Measurements from ENCODE around the gene FN1. TPM values are rescaled to one million over a fixed set of nuclear protein-coding genes. Genes with fewer than 3 reads are reported as not detected.
A peak's percentile ranks its signal among the peaks of the same experiment; 100 is the strongest.

The FN1 gene
- total RNA-seq, 1 donor from 2014 or later, result 52.0 TPM

DNA sequence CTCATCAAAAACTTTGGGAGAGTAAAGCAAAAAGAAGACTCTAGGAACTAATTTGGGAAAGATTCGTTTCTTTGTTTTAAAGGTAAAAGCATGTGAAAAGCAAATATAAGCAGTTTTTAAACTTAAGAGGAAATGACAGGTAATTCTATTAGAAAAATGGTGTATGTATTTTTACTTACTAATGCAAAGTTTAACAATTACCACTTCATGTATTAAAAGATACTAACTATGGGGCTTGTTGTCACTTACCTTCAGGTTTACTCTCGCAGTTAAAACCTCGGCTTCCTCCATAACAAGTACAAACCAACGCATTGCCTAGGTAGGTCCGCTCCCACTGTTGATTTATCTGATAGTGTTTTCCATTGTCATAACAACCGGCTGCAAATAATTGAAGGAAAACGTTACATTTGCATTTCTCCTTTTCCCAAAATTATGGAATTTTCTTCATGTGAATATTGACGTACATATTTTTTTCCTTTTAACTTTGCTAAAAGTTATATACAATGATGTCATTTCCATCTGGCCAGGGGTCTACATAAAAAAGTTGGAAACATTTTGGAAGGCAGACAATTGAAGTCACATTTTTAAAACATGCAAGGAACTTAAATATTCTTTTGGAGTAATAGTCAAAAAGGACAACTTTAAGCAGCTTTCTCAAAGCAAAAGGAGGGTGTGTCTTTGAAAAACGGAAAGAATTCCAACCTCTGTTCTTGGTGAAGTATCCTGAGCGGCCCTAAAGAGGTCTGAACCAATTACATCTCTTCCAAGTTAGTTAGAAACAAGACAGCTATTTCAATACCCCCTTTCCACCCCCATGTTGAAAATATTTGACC lies 1.2 kb downstream of the FN1 start:
- H3K4me1 ChIP-seq, result peaks cover 16% of the 10 kb centered on the region
- no peaks in the 10 kb centered on the region for H3K9me3 Mint-ChIP-seq
- no peak overlapping the region for H3K27ac ChIP-seq
- H3K4me2 ChIP-seq, result peak overlapping the region; percentile 85
- H3K27me3 ChIP-seq, result peaks cover 6% of the 10 kb centered on the region
- H4K20me1 ChIP-seq (ENCODE audit: low read depth), result no peaks in the 10 kb centered on the region
- DNase-seq (ENCODE audit: low spot score), result no peak
- no peak for TF ChIP-seq EZH2 (IDR thresholded peaks at IDR 0.05)
- no peak for TF ChIP-seq EZH2phosphoT487 (IDR thresholded peaks at IDR 0.05)
- TF ChIP-seq, protein P1, sequence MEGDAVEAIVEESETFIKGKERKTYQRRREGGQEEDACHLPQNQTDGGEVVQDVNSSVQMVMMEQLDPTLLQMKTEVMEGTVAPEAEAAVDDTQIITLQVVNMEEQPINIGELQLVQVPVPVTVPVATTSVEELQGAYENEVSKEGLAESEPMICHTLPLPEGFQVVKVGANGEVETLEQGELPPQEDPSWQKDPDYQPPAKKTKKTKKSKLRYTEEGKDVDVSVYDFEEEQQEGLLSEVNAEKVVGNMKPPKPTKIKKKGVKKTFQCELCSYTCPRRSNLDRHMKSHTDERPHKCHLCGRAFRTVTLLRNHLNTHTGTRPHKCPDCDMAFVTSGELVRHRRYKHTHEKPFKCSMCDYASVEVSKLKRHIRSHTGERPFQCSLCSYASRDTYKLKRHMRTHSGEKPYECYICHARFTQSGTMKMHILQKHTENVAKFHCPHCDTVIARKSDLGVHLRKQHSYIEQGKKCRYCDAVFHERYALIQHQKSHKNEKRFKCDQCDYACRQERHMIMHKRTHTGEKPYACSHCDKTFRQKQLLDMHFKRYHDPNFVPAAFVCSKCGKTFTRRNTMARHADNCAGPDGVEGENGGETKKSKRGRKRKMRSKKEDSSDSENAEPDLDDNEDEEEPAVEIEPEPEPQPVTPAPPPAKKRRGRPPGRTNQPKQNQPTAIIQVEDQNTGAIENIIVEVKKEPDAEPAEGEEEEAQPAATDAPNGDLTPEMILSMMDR (IDR thresholded peaks at IDR 0.05), result no peak
- no peaks in the 10 kb centered on the region for H3K36me3 ChIP-seq
- H3K79me2 ChIP-seq (ENCODE audit: low read depth), result no peaks in the 10 kb centered on the region
- no peak overlapping the region for H3K27ac Mint-ChIP-seq
- H3K4me3 ChIP-seq, result peak overlapping the region; percentile 61
- H3K36me3 Mint-ChIP-seq, result peaks cover 22% of the 10 kb centered on the region
- H3F3A ChIP-seq (ENCODE audit: low read depth), result peaks cover 17% of the 10 kb centered on the region
- peak overlapping the region; percentile 93 for H3K4me3 Mint-ChIP-seq
- H2AFZ ChIP-seq (replicated peaks), result peak overlapping the region; percentile 88
- H3K27me3 Mint-ChIP-seq (ENCODE audit: insufficient read depth, low read depth), result no peaks in the 10 kb centered on the region
- H3K9ac ChIP-seq, result no peak overlapping the region
- peaks cover 22% of the 10 kb centered on the region for H3K4me1 Mint-ChIP-seq
- no peaks in the 10 kb centered on the region for H3K9me3 ChIP-seq (ENCODE audit: low read depth)

DNA sequence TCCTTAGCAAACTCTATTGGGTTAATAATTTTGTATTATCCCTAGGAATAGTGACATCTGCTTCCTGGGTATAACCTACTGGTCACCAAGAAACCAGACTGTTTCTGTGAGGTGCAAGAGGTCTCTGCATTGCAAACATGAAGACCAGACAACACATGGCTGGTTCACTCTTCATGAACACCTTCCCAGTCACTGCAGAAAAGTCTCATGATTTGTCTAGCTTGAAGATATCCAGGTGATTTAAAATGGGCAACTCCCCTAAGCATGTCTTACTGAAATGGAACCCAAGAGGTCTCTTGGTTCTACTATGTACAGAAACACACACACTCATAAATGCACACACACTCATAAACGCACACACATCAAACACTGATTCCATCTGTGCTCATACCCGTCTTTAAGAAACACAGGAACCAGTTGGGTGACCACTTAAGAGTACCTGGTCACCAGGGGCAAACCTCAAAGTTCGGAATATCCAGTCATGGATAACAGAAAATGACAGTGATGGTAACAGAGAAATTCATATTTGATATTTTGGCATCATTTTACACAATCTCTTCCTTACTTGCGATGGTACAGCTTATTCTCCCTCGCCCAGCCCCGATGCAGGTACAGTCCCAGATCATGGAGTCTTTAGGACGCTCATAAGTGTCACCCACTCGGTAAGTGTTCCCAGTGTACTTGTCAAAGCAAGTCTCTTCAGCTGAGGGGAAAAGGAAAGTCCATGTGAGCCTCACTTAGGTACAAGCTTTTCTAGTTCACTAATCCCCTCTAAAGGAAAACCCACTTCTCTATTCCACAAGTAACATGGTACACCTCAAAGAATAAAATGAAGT lies 2.9 kb downstream of the FN1 start:
- no peaks in the 10 kb centered on the region for H3K9me3 ChIP-seq (ENCODE audit: low read depth)
- no peaks in the 10 kb centered on the region for H3K9me3 Mint-ChIP-seq
- no peaks in the 10 kb centered on the region for H3K79me2 ChIP-seq (ENCODE audit: low read depth)
- H3K27me3 ChIP-seq, result peaks cover 6% of the 10 kb centered on the region
- H3K27ac ChIP-seq, result no peak overlapping the region
- peaks cover 29% of the 10 kb centered on the region for H3K36me3 Mint-ChIP-seq
- H3K4me3 ChIP-seq, result no peak overlapping the region
- H3K4me1 Mint-ChIP-seq, result peaks cover 22% of the 10 kb centered on the region
- H3K27ac Mint-ChIP-seq, result no peak overlapping the region
- H3K4me3 Mint-ChIP-seq, result no peak overlapping the region
- H2AFZ ChIP-seq (replicated peaks), result no peak overlapping the region
- no peak overlapping the region for H3K4me2 ChIP-seq
- no peaks in the 10 kb centered on the region for H4K20me1 ChIP-seq (ENCODE audit: low read depth)
- H3K9ac ChIP-seq, result no peak overlapping the region
- H3K27me3 Mint-ChIP-seq (ENCODE audit: insufficient read depth, low read depth), result no peaks in the 10 kb centered on the region
- no peaks in the 10 kb centered on the region for H3K36me3 ChIP-seq
- peaks cover 16% of the 10 kb centered on the region for H3K4me1 ChIP-seq
- TF ChIP-seq EZH2phosphoT487 (IDR thresholded peaks at IDR 0.05), result no peak
- TF ChIP-seq, protein P1 (IDR thresholded peaks at IDR 0.05), result no peak
- no peak for TF ChIP-seq EZH2 (IDR thresholded peaks at IDR 0.05)
- peaks cover 17% of the 10 kb centered on the region for H3F3A ChIP-seq (ENCODE audit: low read depth)
- DNase-seq (ENCODE audit: low spot score), result no peak

DNA sequence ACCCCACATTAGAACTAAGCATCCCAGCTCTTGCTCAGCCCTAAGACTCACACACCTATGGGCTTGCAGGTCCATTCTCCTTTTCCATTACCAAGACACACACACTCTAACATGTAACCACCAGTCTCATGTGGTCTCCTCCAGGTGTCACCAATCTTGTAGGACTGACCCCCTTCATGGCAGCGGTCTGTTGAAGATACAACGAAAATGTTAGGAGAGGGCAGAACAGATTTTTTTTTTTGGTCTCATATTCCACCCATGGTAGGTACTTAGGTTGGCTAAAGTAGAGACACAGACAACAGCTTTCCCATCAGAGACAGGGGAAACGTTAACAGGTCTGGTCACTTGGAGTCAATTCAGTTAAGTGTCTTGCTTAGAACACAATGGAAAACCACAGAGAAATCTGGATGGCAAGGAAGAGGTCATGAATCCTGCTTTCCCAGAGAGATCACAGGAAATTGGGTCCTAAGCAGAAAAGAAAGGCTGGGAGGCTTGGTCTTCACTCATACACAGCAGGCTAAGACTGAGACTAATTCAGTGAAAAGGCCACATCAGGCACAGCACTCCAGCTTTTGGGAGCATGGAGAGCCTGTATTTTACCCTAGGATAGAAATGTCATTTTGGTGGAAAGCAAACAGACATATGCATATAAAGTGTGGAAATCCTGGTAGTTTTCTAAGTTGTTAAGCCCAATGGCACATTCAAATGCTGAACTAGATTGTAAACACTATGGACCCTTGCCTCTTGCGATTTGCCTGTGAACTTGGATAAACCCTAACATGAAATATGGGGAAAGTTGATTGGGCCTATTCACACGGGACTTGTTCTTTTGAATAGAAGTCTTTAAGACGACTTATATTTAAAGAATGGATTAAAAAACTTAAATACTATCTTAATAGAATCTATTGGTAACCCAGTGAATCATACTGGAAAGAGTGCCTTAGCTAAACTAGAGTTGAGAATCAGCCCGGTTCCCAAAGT lies 3.8 kb downstream of the FN1 start:
- no peak for DNase-seq (ENCODE audit: low spot score)
- Histone ChIP-seq H3K9me3 (ENCODE audit: low read depth) (no peaks in the 10 kb centered on the region), H3K9ac (no peak overlapping the region), H3K27ac (no peak overlapping the region), H4K20me1 (ENCODE audit: low read depth) (no peaks in the 10 kb centered on the region), H3K4me1 (peaks cover 9% of the 10 kb centered on the region), H3K36me3 (no peaks in the 10 kb centered on the region), H2AFZ (replicated peaks) (no peak overlapping the region), H3K79me2 (ENCODE audit: low read depth) (no peaks in the 10 kb centered on the region), H3K4me3 (no peak overlapping the region), H3K4me2 (no peak overlapping the region), H3K27me3 (peaks cover 6% of the 10 kb centered on the region), H3F3A (ENCODE audit: low read depth) (peaks cover 17% of the 10 kb centered on the region)
- Mint-ChIP-seq H3K36me3 (peaks cover 33% of the 10 kb centered on the region), H3K4me1 (peaks cover 20% of the 10 kb centered on the region), H3K27me3 (ENCODE audit: insufficient read depth, low read depth) (no peaks in the 10 kb centered on the region), H3K9me3 (no peaks in the 10 kb centered on the region), H3K27ac (no peak overlapping the region), H3K4me3 (no peak overlapping the region)
- TF ChIP-seq EZH2phosphoT487 (IDR thresholded peaks at IDR 0.05) (no peak), EZH2 (IDR thresholded peaks at IDR 0.05) (no peak)
- TF ChIP-seq, protein P1 (IDR thresholded peaks at IDR 0.05), result no peak
